B cell (primary cell): ENCODE measurements around the gene SMARCD3. TPM values are rescaled to one million over a fixed set of nuclear protein-coding genes. Genes with fewer than 3 reads are reported as not detected.

ENCODE experiments used
- ATAC-seq: fragments of 200-7000 bp; cut with Tn5 transposase; one replicate; pipeline ENCODE4 v1.10.0; 2021; ENCODE audit warnings: low read depth, mild to moderate bottlenecking, moderate number of reproducible peaks, moderate library complexity
- CTCF ChIA-PET: fragments of 350-600 bp; sonication (Branson Sonifier 250); formaldehyde crosslinking; loops from one replicate; lab custom pipeline; 2021; ENCODE audit warnings: antibody characterized with exemption, inconsistent platforms; lab: Charles Lee
- POLR2A ChIA-PET: fragments of 350-600 bp; sonication (Branson Sonifier 250); formaldehyde crosslinking; loops from one replicate; lab custom pipeline; 2021; ENCODE audit warnings: antibody characterized with exemption; lab: Charles Lee
- DNase-seq: peaks from one replicate; pipeline ENCODE4 v3.0.0; 2013
- H2AFZ ChIP-seq: 2 replicates; pipeline ENCODE4 v1.6.1; 2012; ENCODE audit warnings: mild to moderate bottlenecking, low read depth, low read length; ENCODE audit not compliant: insufficient read depth, poor library complexity, severe bottlenecking
- H3K27ac ChIP-seq, 2 donors: 1 replicate in 1 of 2; 2 replicates in 1 of 2; pipeline ENCODE4 v1.5.1; 2012 to 2013; ENCODE audit warnings: low read length in 2 of 2, mild to moderate bottlenecking in 2 of 2, moderate library complexity in 1 of 2
- H3K27me3 ChIP-seq, 4 experiments: fragments of 200-600 bp in 1 of 4; sonication (generic) in 1 of 4; replicated peaks in 1 of 4; 1 replicate in 2 of 4; 2 replicates in 2 of 4; pipeline versions ENCODE4 v1.6.1 to v1.7.0; 2013 to 2016; ENCODE audit warnings: low read length in 3 of 4, mild to moderate bottlenecking in 2 of 4, mixed read lengths in 1 of 4, moderate library complexity in 1 of 4; ENCODE audit not compliant: insufficient read depth in 4 of 4, control insufficient read depth in 3 of 4; ENCODE audit errors: control extremely low read depth in 1 of 4
- H3K36me3 ChIP-seq, 2 experiments: replicated peaks in 1 of 2; 1 replicate in 1 of 2; 2 replicates in 1 of 2; pipeline versions ENCODE4 v1.6.1 to v1.7.1; 2013; ENCODE audit warnings: low read length in 1 of 2; ENCODE audit not compliant: insufficient read depth in 2 of 2, control insufficient read depth in 1 of 2; ENCODE audit errors: control extremely low read depth in 1 of 2, extremely low read depth in 1 of 2
- H3K4me1 ChIP-seq, 2 donors: fragments of 200-600 bp in 1 of 2; sonication (generic) in 1 of 2; 1 replicate in 1 of 2; 2 replicates in 1 of 2; pipeline versions ENCODE4 v1.5.1 to v1.6.1; 2013 to 2017; ENCODE audit warnings: low read length in 2 of 2; ENCODE audit not compliant: control insufficient read depth in 2 of 2, insufficient read depth in 2 of 2
- H3K4me2 ChIP-seq: replicated peaks from 2 replicates; pipeline ENCODE3; 2012; ENCODE audit warnings: mild to moderate bottlenecking, low read depth, low read length; ENCODE audit not compliant: poor library complexity, severe bottlenecking
- H3K4me3 ChIP-seq, 5 experiments: fragments of 200-600 bp in 1 of 5; sonication (generic) in 1 of 5; 1 replicate in 3 of 5; 2 replicates in 2 of 5; pipeline versions ENCODE4 v1.5.1 to v1.7.0; 2011 to 2016; ENCODE audit warnings: low read length in 4 of 5, mild to moderate bottlenecking in 4 of 5, low read depth in 2 of 5, control low read depth in 1 of 5, moderate library complexity in 1 of 5; ENCODE audit not compliant: insufficient read depth in 1 of 5; ENCODE audit errors: control extremely low read depth in 1 of 5, extremely low read depth in 1 of 5
- H3K79me2 ChIP-seq: fragments of 200-600 bp; sonication (generic); one replicate; pipeline ENCODE4 v1.6.0; 2016; ENCODE audit warnings: low read length; ENCODE audit not compliant: control insufficient read depth, insufficient read depth
- H3K9ac ChIP-seq: fragments of 200-600 bp; sonication (generic); 2 replicates; pipeline ENCODE4 v1.6.1; 2017; ENCODE audit warnings: mild to moderate bottlenecking, low read length, moderate library complexity
- H3K9me3 ChIP-seq, 3 donors: one replicate each; pipeline versions ENCODE4 v1.6.1 to v1.7.1; 2013; ENCODE audit warnings: low read length in 2 of 3; ENCODE audit not compliant: control insufficient read depth in 2 of 3, insufficient read depth in 1 of 3; ENCODE audit errors: control extremely low read depth in 1 of 3
- H4K20me1 ChIP-seq: 2 replicates; pipeline ENCODE4 v1.6.0; 2012; ENCODE audit warnings: mild to moderate bottlenecking, low read length; ENCODE audit not compliant: insufficient read depth, control insufficient read depth, poor library complexity, severe bottlenecking
- H3K27ac Mint-ChIP-seq: one replicate; pipeline ENCODE4 v1.8.0; 2021; ENCODE audit warnings: mixed read lengths
- H3K27me3 Mint-ChIP-seq: one replicate; pipeline ENCODE4 v1.8.0; 2021; ENCODE audit warnings: mixed read lengths
- H3K4me1 Mint-ChIP-seq: one replicate; pipeline ENCODE4 v1.8.0; 2021; ENCODE audit warnings: mixed read lengths
- H3K4me3 Mint-ChIP-seq: one replicate; pipeline ENCODE4 v1.8.0; 2021; ENCODE audit warnings: mixed read lengths
- H3K9me3 Mint-ChIP-seq: one replicate; pipeline ENCODE4 v1.8.0; 2022; ENCODE audit warnings: mixed read lengths; ENCODE audit not compliant: insufficient read depth
- EZH2 ChIP-seq: IDR thresholded peaks from 2 replicates; pipeline ENCODE4 v1.6.1; 2012; ENCODE audit warnings: borderline replicate concordance, low read depth, mild to moderate bottlenecking, moderate library complexity, low read length; ENCODE audit not compliant: insufficient read depth, poor library complexity, severe bottlenecking
- WGBS: methylation state at CpG from one replicate; pipeline ENCODE4 v1.1.5; 2013; ENCODE audit warnings: missing lambda C conversion rate; ENCODE audit not compliant: insufficient coverage; 5-methylcytosine and 5-hydroxymethylcytosine counted together
- intact Hi-C: fragments of 100-400 bp; cut with micrococcal nuclease; formaldehyde crosslinking; loops from one replicate; pipeline ENCODE4 v1.10.0; 2022
- polyA plus RNA-seq: library from polyadenylated mRNA; depleted of rRNA; stranded (reverse); fragments of >200 nt; gene quantifications from 2 replicates; pipeline ENCODE4 v1.2.3, GENCODE V29; 2012
- total RNA-seq, 2 donors: library from RNA; stranded (reverse); fragments of 120-200 nt in 1 of 2; gene quantifications; 1 replicate in 1 of 2; 2 replicates in 1 of 2; pipeline versions ENCODE4 v1.2.3 to v1.2.4, GENCODE V29; 2013 to 2022
- TF ChIP-seq, protein P1 (sequence below): fragments of 200-600 bp; IDR thresholded peaks from one replicate; pipeline ENCODE4 v1.8.0; 2022; ENCODE audit warnings: antibody characterized with exemption, mild to moderate bottlenecking

The SMARCD3 gene
- total and polyA plus RNA-seq, 2 donors (not counting 1 experiment from before 2014, with no cell fraction given), result 1.0 TPM; not detected in 1

DNA sequence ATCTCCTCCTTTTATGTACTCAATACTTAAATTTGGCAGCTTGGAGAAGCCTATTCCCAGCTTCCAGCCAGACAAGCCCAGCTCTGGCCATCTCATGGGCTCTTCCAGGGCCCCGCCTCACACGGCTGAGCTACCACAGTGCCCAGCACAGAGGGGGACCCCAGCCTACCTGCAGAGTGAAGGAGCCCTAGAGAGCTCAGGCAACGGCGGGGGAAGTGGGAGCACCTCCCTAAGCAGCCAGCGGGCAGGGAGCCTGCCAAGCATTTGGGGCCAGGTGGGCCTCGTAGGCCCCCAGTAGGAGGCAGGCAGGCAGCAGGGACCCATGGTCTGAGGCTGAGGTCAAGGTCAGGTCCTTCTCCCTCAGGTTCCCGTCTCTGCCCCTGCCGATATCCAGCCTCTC, 29.1 kb upstream of the SMARCD3 start:
- no peak for DNase-seq
- H3K9ac ChIP-seq, result no peak overlapping the region
- H3K9me3 ChIP-seq, result peaks cover 0 to 7% (median 0%) of the 10 kb centered on the region in 3 donors
- H3K4me3 ChIP-seq, result peak overlapping the region in 2 of 5 experiments; percentile 38 to 49
- H3K36me3 ChIP-seq, result no peaks in the 10 kb centered on the region
- peaks cover 4 to 11% of the 10 kb centered on the region in 2 donors for H3K4me1 ChIP-seq
- H3K27ac Mint-ChIP-seq, result no peak overlapping the region
- intact Hi-C loops, result no loop called here
- H3K4me2 ChIP-seq, result peak overlapping the region; percentile 69
- H4K20me1 ChIP-seq, result no peaks in the 10 kb centered on the region
- ATAC-seq, result no peak
- H3K79me2 ChIP-seq, result no peaks in the 10 kb centered on the region
- no peaks in the 10 kb centered on the region for H3K9me3 Mint-ChIP-seq
- peaks cover 10% of the 10 kb centered on the region for H3K4me1 Mint-ChIP-seq
- no peak for TF ChIP-seq EZH2
- TF ChIP-seq, protein P1, sequence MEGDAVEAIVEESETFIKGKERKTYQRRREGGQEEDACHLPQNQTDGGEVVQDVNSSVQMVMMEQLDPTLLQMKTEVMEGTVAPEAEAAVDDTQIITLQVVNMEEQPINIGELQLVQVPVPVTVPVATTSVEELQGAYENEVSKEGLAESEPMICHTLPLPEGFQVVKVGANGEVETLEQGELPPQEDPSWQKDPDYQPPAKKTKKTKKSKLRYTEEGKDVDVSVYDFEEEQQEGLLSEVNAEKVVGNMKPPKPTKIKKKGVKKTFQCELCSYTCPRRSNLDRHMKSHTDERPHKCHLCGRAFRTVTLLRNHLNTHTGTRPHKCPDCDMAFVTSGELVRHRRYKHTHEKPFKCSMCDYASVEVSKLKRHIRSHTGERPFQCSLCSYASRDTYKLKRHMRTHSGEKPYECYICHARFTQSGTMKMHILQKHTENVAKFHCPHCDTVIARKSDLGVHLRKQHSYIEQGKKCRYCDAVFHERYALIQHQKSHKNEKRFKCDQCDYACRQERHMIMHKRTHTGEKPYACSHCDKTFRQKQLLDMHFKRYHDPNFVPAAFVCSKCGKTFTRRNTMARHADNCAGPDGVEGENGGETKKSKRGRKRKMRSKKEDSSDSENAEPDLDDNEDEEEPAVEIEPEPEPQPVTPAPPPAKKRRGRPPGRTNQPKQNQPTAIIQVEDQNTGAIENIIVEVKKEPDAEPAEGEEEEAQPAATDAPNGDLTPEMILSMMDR, result no peak
- peak overlapping the region; percentile 71 for H2AFZ ChIP-seq
- peak overlapping the region; percentile 82 for H3K4me3 Mint-ChIP-seq
- peaks cover 0 to 42% (median 7%) of the 10 kb centered on the region in 4 experiments for H3K27me3 ChIP-seq
- 89% methylated on average over 7 of the region's 8 CpGs for WGBS
- POLR2A ChIA-PET, result no interaction called here
- CTCF ChIA-PET, result no interaction called here
- H3K27me3 Mint-ChIP-seq, result peaks cover 61% of the 10 kb centered on the region
- no peak overlapping the region for H3K27ac ChIP-seq

DNA sequence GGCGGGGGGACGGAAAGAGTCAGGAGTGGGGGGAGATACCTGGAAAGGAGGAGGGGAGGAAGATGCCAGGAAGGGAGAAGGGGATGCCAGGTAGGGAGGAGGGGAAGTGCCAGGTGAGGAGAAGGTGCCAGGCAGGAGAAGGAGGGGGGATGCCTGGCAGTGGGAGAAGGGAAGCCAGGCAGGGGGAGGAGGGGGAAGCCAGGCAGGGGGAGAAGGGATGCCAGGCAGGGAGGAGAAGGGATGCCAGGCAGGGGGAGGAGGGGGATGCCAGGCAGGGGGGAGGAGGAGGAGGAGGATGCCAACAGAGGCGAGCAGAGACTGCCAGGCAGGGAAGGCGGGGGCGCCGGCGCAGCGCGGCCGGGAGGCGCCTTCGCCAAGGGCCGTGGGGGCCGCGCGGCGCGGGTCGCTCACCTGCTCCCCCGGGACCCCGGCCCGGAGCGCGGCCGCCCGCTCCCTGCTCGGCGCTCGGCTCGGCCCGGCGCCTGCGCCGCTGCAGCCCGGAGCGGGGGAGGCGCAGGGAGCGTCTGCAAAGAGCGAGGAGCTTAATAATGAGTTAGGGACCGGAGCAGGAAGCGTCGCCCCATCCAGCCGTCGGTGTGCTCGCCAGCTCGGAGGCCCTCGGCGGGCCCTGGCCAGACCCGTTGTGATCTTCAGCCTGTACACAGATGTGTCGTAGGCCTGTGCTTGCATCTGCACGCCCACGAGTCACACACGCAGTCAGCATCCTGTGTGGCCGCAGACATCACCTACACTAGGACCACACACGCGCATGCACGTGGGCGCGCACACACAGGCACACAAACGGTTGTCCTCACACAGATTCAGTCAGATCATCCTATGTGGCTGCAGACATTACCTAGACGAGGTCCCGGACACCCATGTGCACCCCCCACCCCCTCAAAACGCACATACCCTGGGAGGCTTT, 28.4 kb upstream of the SMARCD3 start:
- Histone ChIP-seq H3K9me3 (peaks cover 0 to 3% (median 0%) of the 10 kb centered on the region in 3 donors), H3K27me3 (peaks cover 0 to 39% (median 6%) of the 10 kb centered on the region in 4 experiments), H3K79me2 (no peaks in the 10 kb centered on the region), H3K4me3 (peak overlapping the region in 4 of 5 experiments; percentile 11 to 50 (median 44)), H3K4me2 (peak overlapping the region; percentile 69), H3K9ac (peak overlapping the region; percentile 45), H4K20me1 (no peaks in the 10 kb centered on the region), H3K36me3 (no peaks in the 10 kb centered on the region), H2AFZ (peak overlapping the region; percentile 71), H3K4me1 (peaks cover 4 to 11% of the 10 kb centered on the region in 2 donors), H3K27ac (no peak overlapping the region)
- peaks cover 55% of the 10 kb centered on the region for H3K27me3 Mint-ChIP-seq
- DNase-seq, result peak; percentile 60
- intact Hi-C loops, result no loop called here
- 6% methylated on average over 63 of the region's 63 CpGs for WGBS
- CTCF ChIA-PET, result interaction anchor here (0.7 kb wide), 1 partner anchor 107 kb away, joined by 3 read pairs; no protein-coding TSS in a partner anchor
- POLR2A ChIA-PET, result no interaction called here
- peaks cover 10% of the 10 kb centered on the region for H3K4me1 Mint-ChIP-seq
- peak; percentile 64 for ATAC-seq
- TF ChIP-seq, protein P1, result no peak
- no peak for TF ChIP-seq EZH2
- peak overlapping the region; percentile 82 for H3K4me3 Mint-ChIP-seq
- H3K27ac Mint-ChIP-seq, result no peak overlapping the region
- H3K9me3 Mint-ChIP-seq, result no peaks in the 10 kb centered on the region
